ENCODE measurements around the gene KIF6. TPM values are rescaled to one million over a fixed set of nuclear protein-coding genes. Genes with fewer than 3 reads are reported as not detected.

The KIF6 gene
- polyA plus RNA-seq, 1 donor (not counting 4 experiments of a cell fraction or from before 2014, with no cell fraction given) = 0.14 TPM

DNA sequence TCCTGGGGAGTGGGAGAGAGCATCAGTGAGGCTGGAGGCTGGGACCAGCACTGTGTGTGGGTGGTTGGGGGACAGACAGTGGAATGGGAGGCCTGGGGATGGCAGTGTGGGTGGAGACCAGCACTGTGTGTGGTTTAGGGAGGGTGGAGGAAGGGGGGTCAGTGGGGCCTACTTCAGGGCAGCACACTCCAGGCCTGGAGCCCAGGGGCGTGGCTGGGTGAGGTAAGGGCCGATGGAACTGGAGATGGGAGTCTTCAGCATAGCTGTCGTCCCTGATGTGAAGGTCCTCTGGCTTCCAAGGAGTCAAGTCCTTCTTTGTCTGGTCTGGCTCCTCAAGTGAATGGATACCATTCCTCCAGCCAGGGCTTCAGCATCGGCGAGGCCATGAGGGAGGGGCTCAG is 429.6 kb downstream of the KIF6 start:
- no peak overlapping the region for H2AFZ ChIP-seq (ENCODE audit: control insufficient read depth, low read length)
- H3K9ac ChIP-seq (ENCODE audit: control insufficient read depth, extremely low read depth, insufficient read depth, low read length) = no peak overlapping the region
- no peak for DNase-seq (ENCODE audit: low read depth, low spot score)
- H3K4me2 ChIP-seq (ENCODE audit: control insufficient read depth, extremely low read depth, insufficient read depth, low read depth, low read length) = no peak overlapping the region
- dilution Hi-C loops (cut with MboI; ENCODE audit: extremely low pct_ligation_motif_present, low sequenced_read_pairs) = no loop called here
- H3K36me3 ChIP-seq (ENCODE audit: control insufficient read depth in 2 of 2, extremely low read depth in 1 of 2, insufficient read depth in 2 of 2, low read length in 2 of 2) = no peaks in the 10 kb centered on the region
- peaks cover 11% of the 10 kb centered on the region for H3K27me3 ChIP-seq (ENCODE audit: control insufficient read depth, extremely low read depth, insufficient read depth, low read length)
- H4K20me1 ChIP-seq (ENCODE audit: control insufficient read depth, extremely low read depth, insufficient read depth, low read length) = no peaks in the 10 kb centered on the region
- H3K9me1 ChIP-seq (ENCODE audit: control insufficient read depth, extremely low read depth, insufficient read depth, low read length) = no peaks in the 10 kb centered on the region
- no peaks in the 10 kb centered on the region for H3K79me2 ChIP-seq (ENCODE audit: control insufficient read depth, insufficient read depth, low read length)
- FAIRE-seq = no peak
- H3K4me1 ChIP-seq (ENCODE audit: control insufficient read depth, extremely low read depth, insufficient read depth, low read length) = no peaks in the 10 kb centered on the region
- no peak overlapping the region for H3K4me3 ChIP-seq (ENCODE audit: control insufficient read depth in 2 of 3, extremely low read depth in 1 of 3, insufficient read depth in 2 of 3, low read depth in 1 of 3, low read length in 3 of 3)
- H3K9me3 ChIP-seq (ENCODE audit: control insufficient read depth, low read depth, low read length) = no peaks in the 10 kb centered on the region
- no peak for TF ChIP-seq EZH2 (IDR thresholded peaks at IDR 0.05; ENCODE audit: low read length)
- TF ChIP-seq, protein P1, sequence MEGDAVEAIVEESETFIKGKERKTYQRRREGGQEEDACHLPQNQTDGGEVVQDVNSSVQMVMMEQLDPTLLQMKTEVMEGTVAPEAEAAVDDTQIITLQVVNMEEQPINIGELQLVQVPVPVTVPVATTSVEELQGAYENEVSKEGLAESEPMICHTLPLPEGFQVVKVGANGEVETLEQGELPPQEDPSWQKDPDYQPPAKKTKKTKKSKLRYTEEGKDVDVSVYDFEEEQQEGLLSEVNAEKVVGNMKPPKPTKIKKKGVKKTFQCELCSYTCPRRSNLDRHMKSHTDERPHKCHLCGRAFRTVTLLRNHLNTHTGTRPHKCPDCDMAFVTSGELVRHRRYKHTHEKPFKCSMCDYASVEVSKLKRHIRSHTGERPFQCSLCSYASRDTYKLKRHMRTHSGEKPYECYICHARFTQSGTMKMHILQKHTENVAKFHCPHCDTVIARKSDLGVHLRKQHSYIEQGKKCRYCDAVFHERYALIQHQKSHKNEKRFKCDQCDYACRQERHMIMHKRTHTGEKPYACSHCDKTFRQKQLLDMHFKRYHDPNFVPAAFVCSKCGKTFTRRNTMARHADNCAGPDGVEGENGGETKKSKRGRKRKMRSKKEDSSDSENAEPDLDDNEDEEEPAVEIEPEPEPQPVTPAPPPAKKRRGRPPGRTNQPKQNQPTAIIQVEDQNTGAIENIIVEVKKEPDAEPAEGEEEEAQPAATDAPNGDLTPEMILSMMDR (optimal IDR thresholded peaks at IDR 0.05 in 1 of 3, IDR thresholded peaks at IDR 0.05 in 1 of 3, conservative IDR thresholded peaks at IDR 0.05 in 1 of 3; ENCODE audit: extremely low read depth in 1 of 3, insufficient read depth in 2 of 3, low read length in 3 of 3) = no peak
- H3K27ac ChIP-seq (ENCODE audit: control insufficient read depth, insufficient read depth, low read length) = no peak overlapping the region

DNA sequence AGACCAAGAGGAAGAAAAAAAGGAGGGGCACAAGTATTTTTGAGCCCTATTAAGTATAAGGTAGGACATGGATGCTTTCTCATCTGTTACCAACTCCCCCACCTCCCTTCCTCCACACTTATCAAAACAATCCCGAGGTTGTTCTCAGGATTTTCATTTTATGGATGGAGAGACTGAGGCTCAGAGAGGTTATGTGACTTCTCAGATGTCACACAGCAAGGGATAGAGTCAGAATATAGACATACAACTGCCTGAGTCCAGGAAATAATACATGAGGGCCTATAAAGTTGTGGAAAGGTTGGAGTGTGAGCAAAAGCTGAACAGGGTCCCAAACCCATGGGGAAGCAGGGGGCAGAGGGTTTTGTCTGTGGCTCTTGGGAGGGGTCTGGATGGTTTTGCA is 430.3 kb downstream of the KIF6 start:
- H3K4me3 ChIP-seq (ENCODE audit: control insufficient read depth in 2 of 3, extremely low read depth in 1 of 3, insufficient read depth in 2 of 3, low read depth in 1 of 3, low read length in 3 of 3) = no peak overlapping the region
- no peaks in the 10 kb centered on the region for H3K9me1 ChIP-seq (ENCODE audit: control insufficient read depth, extremely low read depth, insufficient read depth, low read length)
- H3K36me3 ChIP-seq (ENCODE audit: control insufficient read depth in 2 of 2, extremely low read depth in 1 of 2, insufficient read depth in 2 of 2, low read length in 2 of 2) = no peaks in the 10 kb centered on the region
- FAIRE-seq = no peak
- peaks cover 11% of the 10 kb centered on the region for H3K27me3 ChIP-seq (ENCODE audit: control insufficient read depth, extremely low read depth, insufficient read depth, low read length)
- no peaks in the 10 kb centered on the region for H3K4me1 ChIP-seq (ENCODE audit: control insufficient read depth, extremely low read depth, insufficient read depth, low read length)
- H3K27ac ChIP-seq (ENCODE audit: control insufficient read depth, insufficient read depth, low read length) = no peak overlapping the region
- H3K9me3 ChIP-seq (ENCODE audit: control insufficient read depth, low read depth, low read length) = no peaks in the 10 kb centered on the region
- H3K9ac ChIP-seq (ENCODE audit: control insufficient read depth, extremely low read depth, insufficient read depth, low read length) = no peak overlapping the region
- dilution Hi-C loops (cut with MboI; ENCODE audit: extremely low pct_ligation_motif_present, low sequenced_read_pairs) = no loop called here
- no peaks in the 10 kb centered on the region for H4K20me1 ChIP-seq (ENCODE audit: control insufficient read depth, extremely low read depth, insufficient read depth, low read length)
- no peak for DNase-seq (ENCODE audit: low read depth, low spot score)
- no peaks in the 10 kb centered on the region for H3K79me2 ChIP-seq (ENCODE audit: control insufficient read depth, insufficient read depth, low read length)
- H3K4me2 ChIP-seq (ENCODE audit: control insufficient read depth, extremely low read depth, insufficient read depth, low read depth, low read length) = no peak overlapping the region
- no peak overlapping the region for H2AFZ ChIP-seq (ENCODE audit: control insufficient read depth, low read length)
- no peak for TF ChIP-seq EZH2 (IDR thresholded peaks at IDR 0.05; ENCODE audit: low read length)
- TF ChIP-seq, protein P1 (optimal IDR thresholded peaks at IDR 0.05 in 1 of 3, IDR thresholded peaks at IDR 0.05 in 1 of 3, conservative IDR thresholded peaks at IDR 0.05 in 1 of 3; ENCODE audit: extremely low read depth in 1 of 3, insufficient read depth in 2 of 3, low read length in 3 of 3) = no peak
